Endodermal cell (in vitro differentiated cells): ENCODE data around the gene KIF26B. TPM values are rescaled to one million over a fixed set of nuclear protein-coding genes. Genes with fewer than 3 reads are reported as not detected.

Experiments
- DNase-seq: peaks from one replicate; pipeline ENCODE4 v3.0.0-alpha.2; 2017
- H3K27ac ChIP-seq: 2 replicates; pipeline ENCODE4 v1.5.1; 2013; ENCODE audit warnings: mild to moderate bottlenecking, low read depth, low read length, moderate library complexity
- H3K27me3 ChIP-seq: 2 replicates; pipeline ENCODE4 v1.6.1; 2013; ENCODE audit warnings: mild to moderate bottlenecking, low read length, moderate library complexity; ENCODE audit not compliant: insufficient read depth, control insufficient read depth, poor library complexity, severe bottlenecking
- H3K36me3 ChIP-seq: 2 replicates; pipeline ENCODE4 v1.7.0; 2013; ENCODE audit warnings: mild to moderate bottlenecking, low read length, moderate library complexity; ENCODE audit not compliant: control insufficient read depth, insufficient read depth
- H3K4me1 ChIP-seq: one replicate; pipeline ENCODE4 v1.7.0; 2013; ENCODE audit warnings: low read length; ENCODE audit not compliant: control insufficient read depth, insufficient read depth
- H3K4me3 ChIP-seq: 2 replicates; pipeline ENCODE4 v1.5.1; 2013; ENCODE audit warnings: mild to moderate bottlenecking, low read length, moderate library complexity
- H3K9ac ChIP-seq: 2 replicates; pipeline ENCODE4 v1.6.1; 2013; ENCODE audit warnings: mild to moderate bottlenecking, low read length, moderate library complexity; ENCODE audit not compliant: poor library complexity, severe bottlenecking; ENCODE audit errors: extremely low read depth
- H3K9me3 ChIP-seq: 2 replicates; pipeline ENCODE4 v1.6.1; 2013; ENCODE audit warnings: mild to moderate bottlenecking, low read length, moderate library complexity; ENCODE audit not compliant: control insufficient read depth
- H3K27ac Mint-ChIP-seq: 2 replicates; pipeline ENCODE4 v1.8.0; 2020; ENCODE audit warnings: mixed read lengths
- H3K27me3 Mint-ChIP-seq: 2 replicates; pipeline ENCODE4 v1.8.0; 2021; ENCODE audit warnings: mild to moderate bottlenecking, mixed read lengths; ENCODE audit not compliant: insufficient read depth
- H3K36me3 Mint-ChIP-seq: 2 replicates; pipeline ENCODE4 v1.8.0; 2020; ENCODE audit warnings: low read depth, mixed read lengths
- H3K4me1 Mint-ChIP-seq: 2 replicates; pipeline ENCODE4 v1.8.0; 2020; ENCODE audit warnings: mixed read lengths
- H3K4me3 Mint-ChIP-seq: 2 replicates; pipeline ENCODE4 v1.8.0; 2020; ENCODE audit warnings: mild to moderate bottlenecking, moderate library complexity, mixed read lengths
- H3K9me3 Mint-ChIP-seq: 2 replicates; pipeline ENCODE4 v1.8.0; 2020; ENCODE audit warnings: mild to moderate bottlenecking, mixed read lengths
- WGBS, 2 experiments: methylation state at CpG; one replicate each; pipeline versions ENCODE4 v1.1.5 to v1.1.7; 2013; ENCODE audit warnings: missing lambda C conversion rate in 2 of 2, mixed read lengths in 1 of 2; ENCODE audit not compliant: insufficient coverage in 1 of 2, insufficient read length in 1 of 2; 5-methylcytosine and 5-hydroxymethylcytosine counted together
- total RNA-seq, 2 donors: library from RNA; stranded (reverse); fragmentation: NEBNext Ultra II Directional in 1 of 2; extraction: Animal tissue kit (Norgen Biotek cat#: 25700) in 1 of 2; gene quantifications; 2 replicates in 1 of 2; 3 replicates in 1 of 2; pipeline ENCODE4 v1.2.1, GENCODE V29; 2021
- TF ChIP-seq, protein P1 (sequence below): fragments of 200-600 bp; sonication (generic); conservative IDR thresholded peaks from 2 replicates; pipeline ENCODE4 v1.5.0; 2021; ENCODE audit warnings: antibody characterized with exemption, mild to moderate bottlenecking

KIF26B gene
- total RNA-seq, 2 donors from 2014 or later: 12.3 to 21.0 TPM

DNA sequence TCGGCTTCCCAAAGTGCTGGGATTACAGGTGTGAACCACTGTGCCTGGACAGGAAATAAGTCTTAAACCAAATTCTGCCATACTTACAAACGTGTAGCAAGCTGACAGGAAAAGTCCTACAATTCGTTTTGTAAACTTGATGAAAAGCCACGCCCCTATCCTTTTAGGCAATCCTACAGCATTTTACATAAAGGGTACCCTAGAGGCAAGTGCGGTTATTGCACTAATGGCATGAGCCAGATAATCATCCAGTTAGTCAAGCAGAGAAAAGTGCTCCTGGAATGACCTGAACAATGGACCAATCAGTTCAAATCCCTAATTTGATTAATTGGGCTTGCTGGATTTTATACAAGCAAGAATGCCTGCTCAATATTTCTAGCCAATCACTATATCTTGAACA is 338.2 kb downstream of the KIF26B start:
- Histone ChIP-seq H3K36me3 (peaks cover 4% of the 10 kb centered on the region), H3K4me3 (no peak overlapping the region), H3K27me3 (no peaks in the 10 kb centered on the region), H3K4me1 (no peaks in the 10 kb centered on the region), H3K9ac (no peak overlapping the region), H3K9me3 (peaks cover 4% of the 10 kb centered on the region), H3K27ac (no peak overlapping the region)
- Mint-ChIP-seq H3K36me3 (peaks cover 11% of the 10 kb centered on the region), H3K27ac (no peak overlapping the region), H3K27me3 (peaks cover 2% of the 10 kb centered on the region), H3K9me3 (peaks cover 17% of the 10 kb centered on the region), H3K4me1 (peaks cover 10% of the 10 kb centered on the region), H3K4me3 (no peak overlapping the region)
- DNase-seq: no peak
- TF ChIP-seq, protein P1, sequence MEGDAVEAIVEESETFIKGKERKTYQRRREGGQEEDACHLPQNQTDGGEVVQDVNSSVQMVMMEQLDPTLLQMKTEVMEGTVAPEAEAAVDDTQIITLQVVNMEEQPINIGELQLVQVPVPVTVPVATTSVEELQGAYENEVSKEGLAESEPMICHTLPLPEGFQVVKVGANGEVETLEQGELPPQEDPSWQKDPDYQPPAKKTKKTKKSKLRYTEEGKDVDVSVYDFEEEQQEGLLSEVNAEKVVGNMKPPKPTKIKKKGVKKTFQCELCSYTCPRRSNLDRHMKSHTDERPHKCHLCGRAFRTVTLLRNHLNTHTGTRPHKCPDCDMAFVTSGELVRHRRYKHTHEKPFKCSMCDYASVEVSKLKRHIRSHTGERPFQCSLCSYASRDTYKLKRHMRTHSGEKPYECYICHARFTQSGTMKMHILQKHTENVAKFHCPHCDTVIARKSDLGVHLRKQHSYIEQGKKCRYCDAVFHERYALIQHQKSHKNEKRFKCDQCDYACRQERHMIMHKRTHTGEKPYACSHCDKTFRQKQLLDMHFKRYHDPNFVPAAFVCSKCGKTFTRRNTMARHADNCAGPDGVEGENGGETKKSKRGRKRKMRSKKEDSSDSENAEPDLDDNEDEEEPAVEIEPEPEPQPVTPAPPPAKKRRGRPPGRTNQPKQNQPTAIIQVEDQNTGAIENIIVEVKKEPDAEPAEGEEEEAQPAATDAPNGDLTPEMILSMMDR: peak; percentile 61
- 69 to 85% methylated on average over 3 to 5 of the region's 5 CpGs for WGBS, 2 experiments

DNA sequence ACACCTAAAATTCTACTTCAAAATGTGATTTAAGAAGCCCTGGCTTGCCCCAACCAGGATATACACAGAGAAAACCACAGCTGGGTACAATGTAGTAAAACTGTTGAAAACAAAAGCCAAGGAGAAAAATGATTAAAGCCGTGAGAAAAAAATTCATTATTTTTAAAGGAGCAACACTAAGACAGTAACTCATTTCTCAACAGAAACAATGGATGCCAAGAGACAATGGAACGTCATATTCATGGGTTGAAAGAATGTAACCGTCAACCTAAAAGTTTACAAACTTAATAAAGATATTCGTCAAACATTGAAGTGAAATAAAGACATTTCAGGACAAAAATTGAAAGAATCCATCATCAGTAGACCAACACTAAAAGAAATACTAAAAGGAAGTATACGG is 340.9 kb downstream of the KIF26B start:
- peaks cover 3% of the 10 kb centered on the region for H3K4me1 Mint-ChIP-seq
- 82 to 85% methylated on average over 4 to 5 of the region's 5 CpGs for WGBS, 2 experiments

DNA sequence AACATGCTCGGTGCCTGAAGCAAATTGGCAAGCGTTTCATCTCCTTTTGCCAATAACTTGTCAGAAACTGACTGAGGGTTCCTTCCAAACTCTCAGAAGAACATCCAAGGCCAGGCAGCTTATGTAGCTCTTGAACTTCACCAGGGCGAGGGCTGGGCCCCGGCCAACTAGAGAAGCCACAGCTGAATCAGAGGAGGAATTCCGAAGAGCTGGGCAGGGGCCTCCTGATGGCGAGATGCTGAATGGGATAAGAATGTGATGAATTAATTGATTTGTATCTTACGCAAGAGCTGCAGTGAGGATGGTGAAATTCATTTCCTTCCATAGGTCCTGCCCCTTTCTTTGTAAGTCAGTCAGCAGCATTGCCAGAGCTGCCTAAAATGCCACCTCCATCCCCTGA is 345.8 kb downstream of the KIF26B start:
- no peak for DNase-seq
- TF ChIP-seq, protein P1: no peak
- no peaks in the 10 kb centered on the region for H3K27me3 ChIP-seq
- no peak overlapping the region for H3K27ac ChIP-seq
- Mint-ChIP-seq H3K27me3 (no peaks in the 10 kb centered on the region), H3K36me3 (no peaks in the 10 kb centered on the region), H3K9me3 (peaks cover 8% of the 10 kb centered on the region), H3K4me3 (no peak overlapping the region), H3K4me1 (peaks cover 3% of the 10 kb centered on the region), H3K27ac (no peak overlapping the region)
- no peak overlapping the region for H3K4me3 ChIP-seq
- H3K36me3 ChIP-seq: no peaks in the 10 kb centered on the region
- no peaks in the 10 kb centered on the region for H3K9me3 ChIP-seq
- H3K4me1 ChIP-seq: no peaks in the 10 kb centered on the region
- no peak overlapping the region for H3K9ac ChIP-seq
- WGBS, 2 experiments: 88 to 94% methylated on average over 5 to 7 of the region's 7 CpGs

More for the DNA sequence above, 340.9 kb downstream of the KIF26B start:
- DNase-seq: no peak
- H3K36me3 ChIP-seq: peaks cover 1% of the 10 kb centered on the region
- H3K36me3 Mint-ChIP-seq: peaks cover 8% of the 10 kb centered on the region
- H3K4me1 ChIP-seq: no peaks in the 10 kb centered on the region
- no peak overlapping the region for H3K9ac ChIP-seq
- H3K27ac ChIP-seq: no peak overlapping the region
- no peaks in the 10 kb centered on the region for H3K27me3 Mint-ChIP-seq
- no peaks in the 10 kb centered on the region for H3K27me3 ChIP-seq
- peaks cover 18% of the 10 kb centered on the region for H3K9me3 Mint-ChIP-seq
- TF ChIP-seq, protein P1: no peak
- no peak overlapping the region for H3K4me3 ChIP-seq
- H3K9me3 ChIP-seq: peaks cover 4% of the 10 kb centered on the region
- H3K4me3 Mint-ChIP-seq: no peak overlapping the region
- H3K27ac Mint-ChIP-seq: no peak overlapping the region
